ENCODE data around the gene MAT2B.

Gene MAT2B

DNA sequence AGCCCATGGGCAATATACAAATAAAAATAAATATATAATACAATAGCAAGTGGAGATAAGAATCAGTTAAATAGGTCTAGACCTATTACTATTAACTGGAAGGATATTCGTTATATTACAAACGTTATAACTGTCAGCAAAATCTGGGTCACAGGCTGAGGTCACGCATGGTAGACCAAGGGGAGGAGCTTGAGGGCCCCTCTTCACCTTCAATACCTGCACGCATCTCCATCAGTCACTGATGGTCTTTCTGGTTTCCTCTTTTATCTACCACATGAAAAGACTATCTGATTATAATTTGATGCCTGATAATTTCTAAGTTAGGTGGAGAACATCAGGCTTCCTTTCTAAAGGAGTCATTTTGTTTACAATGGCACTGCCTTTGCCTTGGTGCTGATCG is 43.2 kb downstream of the MAT2B start:
- no peak for DNase-seq (ENCODE audit: low read depth in 2 of 3, low spot score in 2 of 3)

DNA sequence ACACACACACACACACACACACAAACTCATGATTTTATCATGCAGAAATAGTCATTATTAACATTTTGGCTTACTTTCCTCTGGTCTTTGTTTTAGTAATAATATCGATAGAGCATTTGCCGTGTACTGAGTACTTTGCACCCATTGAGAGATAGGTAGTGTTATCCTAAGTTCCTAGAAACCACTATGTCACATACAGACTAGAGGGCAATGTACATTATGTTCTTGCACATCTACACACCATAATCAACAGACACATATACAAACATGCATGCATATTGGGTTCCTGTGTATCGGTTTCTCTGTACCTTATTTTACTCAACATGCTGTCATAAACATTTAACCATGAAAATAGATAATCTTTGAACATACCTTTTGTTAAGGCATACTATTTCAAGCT is 45.7 kb downstream of the MAT2B start:
- DNase-seq (ENCODE audit: low read depth in 2 of 3, low spot score in 2 of 3), result no peak

GRCh38 chr5:163552536-163552935 is 47.1 kb downstream of the MAT2B start:
- no peak for DNase-seq (ENCODE audit: low read depth in 2 of 3, low spot score in 2 of 3)

DNA sequence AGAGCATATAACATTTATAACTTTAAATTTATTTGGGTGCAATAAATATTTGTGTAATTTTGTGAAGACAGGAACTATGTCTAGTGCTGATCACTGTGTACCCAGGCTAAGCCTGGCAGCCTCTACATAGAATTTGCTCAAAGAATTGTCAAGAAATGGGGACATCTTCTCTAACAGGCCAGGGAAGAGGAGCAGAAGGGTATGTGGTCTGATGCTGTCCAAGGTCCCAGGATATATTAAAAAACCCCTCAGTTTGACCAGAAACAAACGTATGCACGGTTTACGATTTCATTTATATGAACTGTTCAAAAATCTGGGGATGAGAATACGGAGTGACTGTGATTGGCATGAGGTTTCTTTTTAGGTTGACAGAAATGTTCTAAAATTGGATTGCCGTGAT is 55.9 kb downstream of the MAT2B start:
- no peak for DNase-seq (ENCODE audit: low read depth in 2 of 3, low spot score in 2 of 3)

- DNase-seq (ENCODE audit: low read depth in 2 of 3, low spot score in 2 of 3), result no peak
Measured at GRCh38 chr5:163562071-163562470, 56.7 kb downstream of the MAT2B start.

GRCh38 chr5:163563112-163563511 is 57.7 kb downstream of the MAT2B start:
- DNase-seq (ENCODE audit: low read depth in 2 of 3, low spot score in 2 of 3), result no peak

DNA sequence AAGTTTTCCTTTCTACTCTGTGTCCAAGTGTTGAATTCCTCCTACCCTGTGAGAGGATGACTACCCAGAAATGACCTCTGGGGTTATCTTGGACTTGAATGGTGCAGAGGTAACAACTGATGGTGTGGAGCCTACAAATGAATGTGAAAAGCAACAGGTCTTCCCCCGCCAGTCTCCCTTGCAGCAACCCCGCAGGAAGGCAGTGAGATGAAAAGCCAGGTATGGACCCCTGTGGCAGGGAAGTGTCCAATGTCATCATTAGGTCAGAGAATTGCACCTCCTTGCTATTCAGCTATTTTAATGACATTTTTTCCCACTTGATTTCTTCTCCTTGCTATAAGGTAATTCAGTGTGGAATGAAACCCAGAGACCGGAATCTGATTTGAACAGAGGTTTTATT is 58.5 kb downstream of the MAT2B start:
- DNase-seq (ENCODE audit: low read depth in 2 of 3, low spot score in 2 of 3), result no peak

GRCh38 chr5:163564321-163564938 is 59.0 kb downstream of the MAT2B start:
- peak; percentile 7 to 61 (median 23) for DNase-seq (ENCODE audit: low read depth in 2 of 3, low spot score in 2 of 3)

DNA sequence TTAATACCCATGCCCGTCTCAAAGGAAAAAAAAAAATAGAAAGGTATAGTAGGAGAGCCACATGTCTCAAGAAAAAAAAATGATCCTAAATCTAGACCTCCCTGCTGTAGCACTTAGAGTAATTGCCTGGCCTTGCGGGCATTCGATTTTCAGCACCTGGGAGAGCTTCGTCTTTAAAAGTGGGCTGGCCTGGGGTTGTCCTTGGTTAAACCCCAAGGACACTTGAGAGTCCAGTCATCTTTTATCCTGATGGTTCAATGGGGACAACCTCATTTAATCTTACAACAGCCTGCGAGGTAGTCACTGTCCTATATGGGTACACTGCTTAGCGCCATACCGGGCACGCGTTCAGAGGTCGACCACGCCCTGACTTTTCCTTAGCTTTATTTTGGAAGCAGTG is 60.1 kb downstream of the MAT2B start:
- no peak for DNase-seq (ENCODE audit: low read depth in 2 of 3, low spot score in 2 of 3)

- peak in 2 of 3 experiments; percentile 6 for DNase-seq (ENCODE audit: low read depth in 2 of 3, low spot score in 2 of 3)
Measured at GRCh38 chr5:163565931-163566608, 60.7 kb downstream of the MAT2B start.

GRCh38 chr5:163566678-163567077 is 61.3 kb downstream of the MAT2B start:
- no peak for DNase-seq (ENCODE audit: low read depth in 2 of 3, low spot score in 2 of 3)

DNA sequence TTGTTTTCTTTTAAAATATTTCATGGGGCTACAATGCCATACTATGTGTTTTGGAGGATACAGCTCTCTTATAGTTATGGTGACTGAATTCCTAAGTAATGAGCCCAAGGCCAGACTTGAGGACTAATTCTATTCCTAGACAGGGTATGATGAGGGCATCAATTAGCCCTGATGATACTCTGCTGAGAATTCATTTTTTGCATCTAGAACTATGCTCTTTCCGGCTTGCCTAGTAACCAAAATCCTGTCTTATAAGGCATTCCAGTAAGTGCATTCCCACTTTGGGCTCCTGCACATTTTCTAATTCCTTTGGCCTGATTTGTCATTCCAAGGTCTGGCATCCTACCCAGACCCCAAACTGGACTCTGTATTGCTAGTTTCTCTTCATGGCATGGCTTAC is 62.4 kb downstream of the MAT2B start:
- no peak for DNase-seq (ENCODE audit: low read depth in 2 of 3, low spot score in 2 of 3)
